HepG2 (cell line): Measurements from ENCODE around the gene HLA-DMB. TPM values are rescaled to one million over a fixed set of nuclear protein-coding genes. Genes with fewer than 3 reads are reported as not detected.
A peak's percentile ranks its signal among the peaks of the same experiment; 100 is the strongest.

ENCODE experiments used
- ATAC-seq: fragments of 200-7000 bp; cut with Tn5 transposase; 3 replicates; pipeline ENCODE4 v1.9.1; 2020; ENCODE audit warnings: mild to moderate bottlenecking, moderate library complexity
- BruUV-seq: library from RNA; stranded (reverse); fragments of 400-500 nt; replicated peaks from 2 replicates; lab custom pipeline; 2021; lab: Mats Ljungman, UMichigan
- CTCF ChIA-PET: fragments of 300-600 bp; formaldehyde crosslinking; extraction: SDS; loops from one replicate; lab custom pipeline; 2021; ENCODE audit warnings: low total read pairs, inconsistent platforms, low intra/inter-chr PET ratio; lab: Yijun Ruan, JAX
- POLR2A ChIA-PET: fragments of 350-600 bp; sonication (Branson Sonifier 250); formaldehyde crosslinking; loops from one replicate; lab custom pipeline; 2020; ENCODE audit warnings: antibody characterized with exemption, inconsistent platforms; lab: Yijun Ruan, JAX
- DNase-seq: peaks from one replicate; pipeline ENCODE4 v3.0.0-alpha.2; 2015; ENCODE audit warnings: low spot score
- FAIRE-seq: peaks from 3 replicates; lab custom pipeline; 2011; peaks lifted over from hg19 to GRCh38; lab: Jason Lieb, UNC
- H2AFZ ChIP-seq: one replicate; pipeline ENCODE4 v1.6.1; 2011; ENCODE audit warnings: low read length, inconsistent platforms
- H3K27ac ChIP-seq: fragments of 300-600 bp; 3 replicates; pipeline ENCODE4 v1.8.0; 2011; ENCODE audit warnings: mixed run types, mild to moderate bottlenecking, mixed read lengths, low read length, inconsistent platforms; ENCODE audit not compliant: insufficient read depth; ENCODE audit errors: extremely low read length
- H3K27me3 ChIP-seq, 2 experiments: fragments of 200-600 bp in 1 of 2; 2 replicates in 1 of 2; 3 replicates in 1 of 2; pipeline versions ENCODE4 v1.6.0 to v1.8.0; 2011; ENCODE audit warnings: low read length in 2 of 2, mild to moderate bottlenecking in 2 of 2, moderate library complexity in 2 of 2, inconsistent platforms in 1 of 2; ENCODE audit not compliant: insufficient read depth in 2 of 2, control insufficient read depth in 1 of 2
- H3K36me3 ChIP-seq, 2 experiments: fragments of 200-600 bp in 1 of 2; replicated peaks in 1 of 2; 2 replicates in 1 of 2; 3 replicates in 1 of 2; pipeline versions ENCODE4 v1.5.1 to v1.8.0; 2011; ENCODE audit warnings: low read length in 2 of 2, inconsistent platforms in 1 of 2; ENCODE audit not compliant: insufficient read depth in 2 of 2, control insufficient read depth in 1 of 2
- H3K4me1 ChIP-seq: 2 replicates; pipeline ENCODE4 v1.5.1; 2012; ENCODE audit warnings: low read length, inconsistent platforms; ENCODE audit not compliant: insufficient read depth
- H3K4me2 ChIP-seq: 2 replicates; pipeline ENCODE4 v1.6.0; 2011; ENCODE audit warnings: low read depth, low read length, inconsistent platforms
- H3K4me3 ChIP-seq, 3 experiments: fragments of 200-600 bp in 1 of 3; sonication (generic), shearing (Covaris generic) in 1 of 3; replicated peaks in 1 of 3; 2 replicates each; pipeline ENCODE4 v1.5.1; 2011 to 2016; ENCODE audit warnings: low read length in 3 of 3, inconsistent platforms in 2 of 3, low read depth in 2 of 3, mild to moderate bottlenecking in 2 of 3, control low read depth in 1 of 3, mixed read lengths in 1 of 3; ENCODE audit not compliant: insufficient read depth in 1 of 3
- H3K79me2 ChIP-seq: one replicate; pipeline ENCODE4 v1.6.1; 2011; ENCODE audit warnings: low read length, inconsistent platforms; ENCODE audit not compliant: insufficient read depth
- H3K9ac ChIP-seq: 2 replicates; pipeline ENCODE4 v1.6.0; 2011; ENCODE audit warnings: mild to moderate bottlenecking, low read depth, low read length, inconsistent platforms; ENCODE audit not compliant: insufficient read depth
- H3K9me3 ChIP-seq: 2 replicates; pipeline ENCODE4 v1.5.1; 2012; ENCODE audit warnings: mild to moderate bottlenecking, low read length
- H4K20me1 ChIP-seq: 2 replicates; pipeline ENCODE4 v1.6.0; 2011; ENCODE audit warnings: inconsistent platforms, mild to moderate bottlenecking, low read length, moderate library complexity; ENCODE audit not compliant: insufficient read depth
- ARID4A ChIP-seq: sonication (generic); formaldehyde crosslinking; IDR thresholded peaks from 2 replicates; pipeline ENCODE4 v1.5.0; 2020; ENCODE audit warnings: mild to moderate bottlenecking, missing genetic modification reagents, borderline replicate concordance
- KDM2A ChIP-seq: sonication (generic); formaldehyde crosslinking; IDR thresholded peaks from 2 replicates; pipeline ENCODE4 v1.4.0; 2020; ENCODE audit warnings: low read depth, missing genetic modification reagents, borderline replicate concordance
- NR2F2 ChIP-seq: IDR thresholded peaks from 2 replicates; pipeline ENCODE4 v1.6.1; 2012; ENCODE audit warnings: low read depth, inconsistent platforms, borderline replicate concordance
- POLR2A ChIP-seq, 2 experiments: IDR thresholded peaks; 2 replicates each; pipeline ENCODE4 v1.6.1; 2011; ENCODE audit warnings: low read depth in 2 of 2, low read length in 2 of 2, mild to moderate bottlenecking in 1 of 2, moderate library complexity in 1 of 2; ENCODE audit not compliant: insufficient read depth in 1 of 2
- POLR2AphosphoS2 ChIP-seq: IDR thresholded peaks from 2 replicates; pipeline ENCODE4 v1.6.1; 2011; ENCODE audit warnings: low read depth, low read length, improper control_type of control experiment
- POLR2AphosphoS5 ChIP-seq: IDR thresholded peaks from 2 replicates; pipeline ENCODE4 v1.6.1; 2012; ENCODE audit warnings: low read depth, low read length
- POLR2G ChIP-seq: fragments of 200-400 bp; formaldehyde crosslinking; IDR thresholded peaks from 2 replicates; pipeline ENCODE4 v1.6.1; 2018; ENCODE audit warnings: mild to moderate bottlenecking, low read depth, low read length, moderate library complexity
- RBM22 ChIP-seq: fragments of 200-400 bp; formaldehyde crosslinking; optimal IDR thresholded peaks from 2 replicates; pipeline ENCODE3; 2017; ENCODE audit warnings: mild to moderate bottlenecking, low read length, moderate library complexity
- RFX1 ChIP-seq: fragments of 450-650 bp; IDR thresholded peaks from 2 replicates; pipeline ENCODE4 v1.6.1; 2017
- ZFP36L1 ChIP-seq: sonication (generic); formaldehyde crosslinking; IDR thresholded peaks from 2 replicates; pipeline ENCODE4 v1.8.0; 2022; ENCODE audit warnings: mild to moderate bottlenecking, missing genetic modification reagents, moderate library complexity
- ZNF451 ChIP-seq: sonication (generic); formaldehyde crosslinking; IDR thresholded peaks from 2 replicates; pipeline ENCODE4 v1.5.0; 2020; ENCODE audit warnings: mild to moderate bottlenecking, missing genetic modification reagents
- ZNF883 ChIP-seq: sonication (generic); formaldehyde crosslinking; IDR thresholded peaks from 2 replicates; pipeline ENCODE4 v1.5.1; 2020; ENCODE audit warnings: mild to moderate bottlenecking, missing genetic modification reagents; ENCODE audit errors: not compliant biosample characterization
- ZZZ3 ChIP-seq: sonication (generic); formaldehyde crosslinking; IDR thresholded peaks from 2 replicates; pipeline ENCODE4 v1.4.0; 2020; ENCODE audit warnings: missing genetic modification reagents, mild to moderate bottlenecking, borderline replicate concordance
- WGBS: methylation state at CpG from one replicate; pipeline ENCODE4 v1.1.6; 2017; ENCODE audit warnings: low lambda C conversion rate; 5-methylcytosine and 5-hydroxymethylcytosine counted together
- in situ Hi-C: cut with HindIII; loops from 2 replicates; pipeline ENCODE4 v1.10.0; 2017; ENCODE audit warnings: low pct_unique_long_range_greater_than_20kb; ENCODE audit not compliant: extremely low pct_ligation_motif_present
- intact Hi-C: fragments of 100-400 bp; cut with micrococcal nuclease; formaldehyde crosslinking; loops from one replicate; pipeline ENCODE4 v1.10.0; 2022; ENCODE audit not compliant: unreplicated experiment
- polyA plus RNA-seq, 8 experiments: library from polyadenylated mRNA; depleted of rRNA in 3 of 8; stranded (reverse) in 7 of 8; unstranded in 1 of 8; fragments of >200 nt; fragmentation: Illumina TruSeq in 4 of 8; extraction: Trizol in 4 of 8; gene quantifications; 2 replicates each; pipeline versions ENCODE4 v1.2.1 to v1.2.3, GENCODE V29; 2011 to 2016; ENCODE audit warnings: low read depth in 4 of 8, missing spikeins in 1 of 8, mixed read lengths in 1 of 8; ENCODE audit not compliant: insufficient read depth in 1 of 8
- total RNA-seq, 5 experiments: library from RNA; depleted of rRNA; stranded (reverse); fragments of >200 nt; fragmentation: Illumina TruSeq; extraction: Trizol; gene quantifications; 2 replicates each; pipeline ENCODE4 v1.2.3, GENCODE V29; 2016; ENCODE audit warnings: low read depth in 1 of 5

HLA-DMB gene
- total and polyA plus RNA-seq, 2 of the 13 experiments (the other 11 are each of a cell fraction or from before 2014, with no cell fraction given), result not detected

DNA sequence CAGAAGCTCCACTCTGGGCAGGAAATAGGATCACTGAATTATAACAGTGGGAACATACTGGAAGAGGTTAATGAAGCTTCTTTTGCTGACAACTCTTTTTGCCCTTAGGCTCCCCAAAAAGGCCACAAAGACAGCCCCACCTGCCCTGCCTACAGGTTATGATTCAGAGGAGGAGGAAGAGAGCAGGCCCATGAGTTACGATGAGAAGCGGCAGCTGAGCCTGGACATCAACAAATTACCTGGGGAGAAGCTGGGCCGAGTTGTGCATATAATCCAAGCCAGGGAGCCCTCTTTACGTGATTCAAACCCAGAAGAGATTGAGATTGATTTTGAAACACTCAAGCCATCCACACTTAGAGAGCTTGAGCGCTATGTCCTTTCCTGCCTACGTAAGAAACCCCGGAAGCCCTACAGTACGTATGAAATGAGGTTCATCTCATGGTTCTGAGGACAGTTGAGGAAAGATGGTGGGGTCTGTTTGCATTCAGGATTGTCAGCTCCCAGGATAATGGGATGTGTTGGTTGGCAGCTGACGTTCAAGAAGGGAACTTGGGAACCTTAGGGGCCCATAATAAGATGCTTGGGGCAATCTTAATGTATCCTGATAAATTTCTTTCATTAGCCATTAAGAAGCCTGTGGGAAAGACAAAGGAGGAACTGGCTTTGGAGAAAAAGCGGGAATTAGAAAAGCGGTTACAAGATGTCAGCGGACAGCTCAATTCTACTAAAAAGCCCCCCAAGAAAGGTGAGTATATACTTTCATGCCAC lies 39.1 kb upstream of the HLA-DMB start:
- in situ Hi-C loops (loop anchor here (5.0 kb wide), 2 partner anchors 43 to 88 kb away; no protein-coding TSS in a partner anchor), intact Hi-C loops (no loop called here)
- FAIRE-seq, result no peak
- POLR2A ChIA-PET, result interaction anchor here (1.0 to 10.2 kb wide), 6 partner anchors 8 to 269 kb away, joined by 3 to 305 read pairs (median 6); partner anchors contain the start of genes BRD2 and TAP2
- H2AFZ ChIP-seq, result no peak overlapping the region
- no peak overlapping the region for H3K27ac ChIP-seq
- peaks cover 38% of the 10 kb centered on the region for H3K4me1 ChIP-seq
- H3K27me3 ChIP-seq, result no peaks in the 10 kb centered on the region
- H3K4me3 ChIP-seq, result no peak overlapping the region
- no TSS peak for BruUV-seq
- peak; percentile 20; the same call in 1 of the 2 replicates for TF ChIP-seq ARID4A
- TF ChIP-seq KDM2A (CRISPR knock-in tag), result 0 out of 2 replicates have a peak, but pooled peaks have one; percentile 4
- peak; percentile 99 for TF ChIP-seq RBM22
- no peak for TF ChIP-seq ZZZ3 (CRISPR knock-in tag)
- peak; percentile 3; the same call in 1 of the 2 replicates for TF ChIP-seq POLR2AphosphoS5
- TF ChIP-seq RFX1, result no peak
- TF ChIP-seq ZFP36L1 (CRISPR knock-in tag), result 0 out of 2 replicates have a peak, but pooled peaks have one; percentile 28
- peak; percentile 50 to 52; a peak in 2 of 4 replicates for TF ChIP-seq POLR2A (IDR thresholded peaks at IDR 0.05; ENCODE audit: insufficient read depth in 1 of 2, low read depth in 2 of 2, low read length in 2 of 2)
- no peak for TF ChIP-seq ZNF883
- 0 out of 2 replicates have a peak, but pooled peaks have one; percentile 4 for TF ChIP-seq POLR2AphosphoS2
- TF ChIP-seq ZNF451 (CRISPR knock-in tag), result no peak
- peak; percentile 61 for TF ChIP-seq POLR2G
- no peak for TF ChIP-seq NR2F2
- DNase-seq, result no peak
- H3K79me2 ChIP-seq, result peaks cover 28% of the 10 kb centered on the region
- no peaks in the 10 kb centered on the region for H3K9me3 ChIP-seq
- H3K4me2 ChIP-seq, result no peak overlapping the region
- CTCF ChIA-PET, result no interaction called here
- H3K9ac ChIP-seq, result no peak overlapping the region
- 97% methylated on average over 12 of the region's 12 CpGs for WGBS
- H3K36me3 ChIP-seq, result peaks cover 41 to 62% of the 10 kb centered on the region in 2 experiments
- ATAC-seq, result no peak
- H4K20me1 ChIP-seq, result peaks cover 78% of the 10 kb centered on the region
